Posterior cingulate gyrus (tissue), 11 donors: ENCODE results near the gene LRP1B.

Experiments used
- DNase-seq, 10 donors: peaks; one replicate each; pipeline versions ENCODE4 v3.0.0 to v3.0.0-alpha.2; 2020 to 2021; ENCODE audit warnings: mixed read lengths in 3 of 10
- intact Hi-C: fragments of 100-400 bp; cut with DNase I; formaldehyde crosslinking; loops from one replicate; pipeline ENCODE4 v1.15.1; 2023

The LRP1B gene

GRCh38 chr2:140539242-140539875, 1591.5 kb downstream of the LRP1B start:
- intact Hi-C loops = no loop called here
- no peak for DNase-seq

- intact Hi-C loops = no loop called here
- no peak for DNase-seq
Measured at GRCh38 chr2:140529706-140530105, 1601.1 kb downstream of the LRP1B start.

- DNase-seq = no peak
- intact Hi-C loops = no loop called here
Measured at GRCh38 chr2:140528982-140529381, 1601.8 kb downstream of the LRP1B start.

- DNase-seq = no peak
- intact Hi-C loops = no loop called here
Measured at GRCh38 chr2:140526575-140526974, 1604.2 kb downstream of the LRP1B start.

GRCh38 chr2:140512106-140512505, 1618.7 kb downstream of the LRP1B start:
- intact Hi-C loops = no loop called here

GRCh38 chr2:140509765-140510164, 1621.1 kb downstream of the LRP1B start:
- intact Hi-C loops = no loop called here

More at GRCh38 chr2:140512106-140512505, 1618.7 kb downstream of the LRP1B start:
- DNase-seq = no peak

GRCh38 chr2:140508756-140509155, 1622.1 kb downstream of the LRP1B start:
- intact Hi-C loops = no loop called here

More at GRCh38 chr2:140509765-140510164, 1621.1 kb downstream of the LRP1B start:
- DNase-seq = peak in 2 of 10 donors; percentile 42 to 65

GRCh38 chr2:140506606-140507005, 1624.2 kb downstream of the LRP1B start:
- intact Hi-C loops = no loop called here

More at GRCh38 chr2:140508756-140509155, 1622.1 kb downstream of the LRP1B start:
- DNase-seq = no peak

GRCh38 chr2:140504601-140505000, 1626.2 kb downstream of the LRP1B start:
- no peak for DNase-seq
- intact Hi-C loops = no loop called here

More at GRCh38 chr2:140506606-140507005, 1624.2 kb downstream of the LRP1B start:
- DNase-seq = no peak

GRCh38 chr2:140502951-140503630, 1627.7 kb downstream of the LRP1B start:
- DNase-seq = no peak
- intact Hi-C loops = no loop called here

- intact Hi-C loops = no loop called here
Measured at GRCh38 chr2:140498360-140498759, 1632.5 kb downstream of the LRP1B start.

GRCh38 chr2:140496714-140497113, 1634.1 kb downstream of the LRP1B start:
- DNase-seq = no peak
- intact Hi-C loops = no loop called here

More at GRCh38 chr2:140498360-140498759, 1632.5 kb downstream of the LRP1B start:
- no peak for DNase-seq

- DNase-seq = no peak
- intact Hi-C loops = no loop called here
Measured at GRCh38 chr2:140491876-140492275, 1638.9 kb downstream of the LRP1B start.

- no peak for DNase-seq
- intact Hi-C loops = no loop called here
Measured at GRCh38 chr2:140489193-140489592, 1641.6 kb downstream of the LRP1B start.

GRCh38 chr2:140481136-140481535, 1649.7 kb downstream of the LRP1B start:
- intact Hi-C loops = no loop called here
- no peak for DNase-seq

GRCh38 chr2:140473851-140474250, 1657.0 kb downstream of the LRP1B start:
- intact Hi-C loops = no loop called here
- no peak for DNase-seq

GRCh38 chr2:140472676-140473075, 1658.1 kb downstream of the LRP1B start:
- DNase-seq = no peak
- intact Hi-C loops = no loop called here

- intact Hi-C loops = no loop called here
- no peak for DNase-seq
Measured at GRCh38 chr2:140465301-140465700, 1665.5 kb downstream of the LRP1B start.

GRCh38 chr2:140462990-140463389, 1667.8 kb downstream of the LRP1B start:
- intact Hi-C loops = no loop called here
- no peak for DNase-seq

- intact Hi-C loops = no loop called here
- DNase-seq = no peak
Measured at GRCh38 chr2:140457483-140457882, 1673.3 kb downstream of the LRP1B start.

GRCh38 chr2:140455315-140455714, 1675.5 kb downstream of the LRP1B start:
- intact Hi-C loops = no loop called here

GRCh38 chr2:140454717-140455116, 1676.1 kb downstream of the LRP1B start:
- intact Hi-C loops = no loop called here
- DNase-seq = peak in 2 of 10 donors; percentile 10 to 84

More at GRCh38 chr2:140455315-140455714, 1675.5 kb downstream of the LRP1B start:
- DNase-seq = no peak
